Hematopoietic multipotent progenitor cell treated with erythropoietin and hydrocortisone succinate and interleukin-3 and kit ligand, for 17 days (in vitro differentiated cells): Measurements from ENCODE around the gene IRGQ.
A peak's percentile ranks its signal among the peaks of the same experiment; 100 is the strongest.
"Not testable (repeated sequence)": the region's sequence is repeated elsewhere in the genome, so short reads cannot be mapped to it uniquely, and the experiment has no call there.

Experiments
- DNase-seq: peaks from one replicate; pipeline ENCODE4 v3.0.0-alpha.2; 2015; ENCODE audit warnings: low spot score

Gene IRGQ

DNA sequence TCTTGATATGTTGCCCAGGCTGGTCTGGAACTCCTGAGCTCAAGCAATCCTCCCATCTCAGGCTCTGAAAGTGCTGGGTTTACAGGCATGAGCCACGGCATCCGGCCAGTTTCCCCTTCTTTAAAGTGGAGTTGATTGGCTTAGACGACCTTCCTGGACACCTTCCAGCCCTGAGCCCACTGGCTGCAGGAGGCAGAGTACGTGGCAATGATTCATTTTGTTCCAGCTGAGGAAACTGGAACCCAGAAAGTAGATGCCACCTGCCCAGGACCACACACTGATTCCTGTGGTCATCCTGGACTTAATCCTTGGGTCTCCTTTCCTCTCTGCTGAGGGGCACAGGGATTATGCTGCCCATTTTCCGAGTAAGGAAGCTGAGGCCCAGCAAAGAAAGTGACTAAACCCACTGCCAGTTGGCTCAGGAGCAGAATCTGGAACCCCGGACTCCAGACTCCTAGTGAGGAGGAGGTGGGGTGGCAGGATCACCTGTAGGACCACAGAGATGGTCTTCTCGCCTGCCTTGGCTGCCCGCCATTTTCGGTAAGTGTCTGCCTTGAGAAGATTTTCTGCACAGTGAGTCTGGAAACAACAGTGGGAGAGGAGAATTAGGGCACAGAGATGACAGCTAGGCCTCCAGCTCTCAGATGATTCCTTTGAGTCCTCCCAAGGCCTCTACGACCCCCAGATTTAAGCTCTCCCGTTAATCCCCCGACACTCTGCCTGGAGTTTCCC, 21.3 kb downstream of the IRGQ start:
- DNase-seq = no peak

- no peak for DNase-seq
Measured at GRCh38 chr19:43572171-43572588, 23.8 kb downstream of the IRGQ start.

GRCh38 chr19:43570174-43570791, 25.7 kb downstream of the IRGQ start:
- no peak for DNase-seq

GRCh38 chr19:43569657-43570056, 26.3 kb downstream of the IRGQ start:
- no peak for DNase-seq

- DNase-seq = no peak
Measured at GRCh38 chr19:43564800-43565199, 31.1 kb downstream of the IRGQ start.

GRCh38 chr19:43563816-43564457, 32.0 kb downstream of the IRGQ start:
- DNase-seq = no peak

GRCh38 chr19:43562698-43563241, 33.2 kb downstream of the IRGQ start:
- DNase-seq = peak; percentile 38

DNA sequence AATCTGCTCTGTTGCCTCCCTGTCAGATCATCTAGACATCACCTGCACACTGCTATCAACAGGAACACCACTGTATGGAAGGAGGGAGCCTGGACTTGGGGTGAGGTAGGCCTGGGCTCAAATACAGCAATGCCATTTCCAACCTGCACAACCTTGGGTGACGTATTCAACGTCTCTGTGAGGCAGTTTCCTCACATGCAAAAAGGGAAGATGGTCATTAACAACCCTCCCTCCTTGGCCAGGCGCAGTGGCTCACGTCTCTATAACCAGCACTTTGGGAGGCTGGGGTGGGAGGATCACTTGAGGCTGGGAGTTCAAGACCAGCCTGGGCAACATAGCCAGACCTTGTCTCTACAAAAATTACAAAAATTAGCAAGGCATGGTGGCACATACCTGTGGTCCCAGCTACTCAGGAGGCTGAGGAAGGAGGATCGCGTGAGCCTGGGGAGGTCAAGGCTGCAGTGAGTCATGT, 33.7 kb downstream of the IRGQ start:
- DNase-seq = no peak

DNA sequence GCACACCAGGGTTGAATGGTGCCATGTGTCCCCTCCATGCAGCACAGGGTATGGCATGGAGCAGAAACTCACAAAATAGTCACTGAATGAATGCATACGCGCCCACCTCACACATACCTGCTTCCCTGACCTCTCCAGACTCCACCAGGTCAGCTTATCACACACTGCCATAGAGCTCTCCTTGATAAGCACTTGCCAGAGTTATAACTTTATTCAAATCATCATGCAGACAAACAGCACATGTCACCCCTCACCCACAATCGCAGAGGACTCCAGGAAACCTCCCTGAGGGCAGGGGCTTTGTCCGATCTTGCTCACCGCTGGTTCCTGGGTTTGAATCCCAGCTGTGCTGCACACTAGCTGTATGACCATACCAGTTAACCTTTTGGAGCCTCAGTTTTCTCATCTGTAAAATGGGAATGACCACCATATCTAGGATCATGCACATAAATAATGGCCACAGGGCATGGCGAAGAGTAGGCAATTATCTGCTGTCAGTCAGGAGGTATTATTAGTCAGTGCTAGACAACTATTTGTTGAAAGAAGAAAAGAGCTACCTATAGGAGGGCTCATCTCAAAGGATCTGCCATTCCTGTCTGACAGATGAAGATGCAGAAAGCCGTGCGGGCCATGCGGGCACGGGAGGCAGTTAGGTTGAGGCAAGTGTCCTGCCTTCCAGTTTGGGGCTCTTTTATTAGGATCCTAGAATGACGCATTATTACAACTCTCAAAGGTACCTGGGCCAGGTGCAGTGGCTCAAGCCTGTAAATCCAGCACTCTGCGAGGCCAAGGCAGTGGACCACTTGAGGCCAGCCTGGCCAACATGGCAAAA, 34.6 kb downstream of the IRGQ start:
- DNase-seq = no peak

DNA sequence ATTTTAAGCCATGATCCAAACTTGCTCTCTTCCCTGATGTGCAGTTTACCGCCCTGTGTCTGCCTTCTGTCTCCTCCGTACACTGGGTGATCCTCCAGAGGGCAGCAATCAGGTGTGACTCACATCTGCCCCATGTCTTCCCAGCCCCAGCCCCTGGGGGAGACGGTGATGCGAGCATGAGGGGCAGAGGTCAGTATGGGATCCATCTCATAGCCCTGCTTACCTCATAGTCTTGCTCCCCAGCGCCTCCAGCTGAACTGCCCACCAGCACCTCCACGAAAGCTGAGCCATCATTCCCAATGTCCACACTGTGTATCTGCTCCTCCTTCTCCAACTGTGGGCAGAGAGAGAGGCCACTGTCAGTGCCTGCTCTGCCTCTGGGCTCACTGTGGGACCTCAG, 35.2 kb downstream of the IRGQ start:
- no peak for DNase-seq

DNA sequence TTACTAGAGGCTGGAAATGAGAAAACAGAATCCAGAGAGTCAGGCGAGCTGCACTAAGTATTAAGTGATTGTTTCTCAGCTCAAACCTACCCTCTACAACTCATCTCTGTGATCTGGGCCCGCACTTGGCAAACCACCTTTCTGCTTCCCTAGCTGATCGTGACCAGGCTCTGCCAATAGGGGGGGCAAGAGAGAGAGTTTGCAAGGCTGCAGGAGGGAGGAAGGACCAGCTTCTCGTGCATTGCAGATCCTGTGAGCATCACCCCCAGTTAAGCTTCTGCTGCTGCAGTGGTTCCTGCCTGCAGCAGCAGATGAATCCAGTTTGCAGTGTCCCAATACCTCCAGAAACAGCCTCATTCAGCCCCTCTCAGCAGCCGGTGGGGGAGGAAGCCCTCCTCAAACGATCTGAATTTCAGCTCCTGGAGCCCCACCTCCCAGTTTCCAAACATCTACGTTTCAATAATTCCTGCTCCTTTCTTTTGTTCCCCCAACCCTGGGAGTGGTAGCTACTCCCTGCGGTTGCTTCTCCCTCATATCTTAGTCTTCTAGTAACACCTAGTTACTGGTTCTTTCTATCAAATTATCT, 40.7 kb downstream of the IRGQ start:
- peak; percentile 79 for DNase-seq

DNA sequence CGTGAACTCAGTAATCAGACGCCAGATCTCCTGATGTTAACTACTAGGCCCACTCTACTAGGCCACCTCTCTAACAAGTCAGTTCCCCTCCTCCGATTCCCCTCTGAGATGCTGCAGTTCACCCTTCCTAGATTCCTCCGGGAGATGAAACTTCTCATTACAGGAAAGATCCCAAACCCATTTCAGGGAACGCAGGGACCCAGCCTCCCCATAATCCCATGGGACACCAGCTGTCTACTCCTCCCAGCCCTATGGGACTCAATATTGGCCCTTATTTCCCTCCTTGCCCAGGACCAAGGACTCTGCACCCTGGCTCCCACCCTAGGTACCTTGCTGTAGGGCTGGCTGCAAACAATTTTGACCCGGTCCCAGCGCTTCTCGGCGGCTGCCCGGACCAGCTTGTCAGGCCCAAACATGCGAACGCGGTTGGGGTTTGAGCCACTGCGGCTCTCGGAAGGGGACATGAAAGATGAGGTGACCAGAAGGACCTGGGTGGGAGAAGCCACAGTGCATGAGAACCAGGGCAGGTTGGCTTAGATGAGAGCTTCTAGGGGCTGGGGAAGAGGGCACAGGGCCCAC, 41.5 kb downstream of the IRGQ start:
- DNase-seq = no peak

GRCh38 chr19:43553656-43554055, 42.3 kb downstream of the IRGQ start:
- DNase-seq = no peak

DNA sequence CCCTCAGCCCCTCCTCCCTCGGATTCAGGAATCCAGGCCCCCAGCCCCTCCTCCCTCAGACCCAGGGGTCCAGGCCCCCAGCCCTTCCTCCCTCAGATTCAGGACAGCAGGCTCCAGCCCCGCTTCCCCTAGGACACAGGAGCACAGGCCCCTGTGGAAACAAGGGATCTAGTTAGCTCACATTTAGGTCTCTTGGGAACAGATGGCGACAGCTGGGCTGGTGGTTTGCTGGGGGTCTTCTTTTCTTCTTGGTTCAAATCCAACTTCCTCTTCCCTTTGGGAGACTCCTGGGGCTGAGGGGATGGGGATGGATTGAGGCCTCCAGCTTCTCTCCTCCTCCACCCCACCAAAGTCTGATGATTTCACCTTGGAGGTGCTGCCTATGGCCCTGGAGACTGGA, 43.3 kb downstream of the IRGQ start:
- no peak for DNase-seq

- no peak for DNase-seq
Measured at GRCh38 chr19:43552198-43552450, 43.8 kb downstream of the IRGQ start.

DNA sequence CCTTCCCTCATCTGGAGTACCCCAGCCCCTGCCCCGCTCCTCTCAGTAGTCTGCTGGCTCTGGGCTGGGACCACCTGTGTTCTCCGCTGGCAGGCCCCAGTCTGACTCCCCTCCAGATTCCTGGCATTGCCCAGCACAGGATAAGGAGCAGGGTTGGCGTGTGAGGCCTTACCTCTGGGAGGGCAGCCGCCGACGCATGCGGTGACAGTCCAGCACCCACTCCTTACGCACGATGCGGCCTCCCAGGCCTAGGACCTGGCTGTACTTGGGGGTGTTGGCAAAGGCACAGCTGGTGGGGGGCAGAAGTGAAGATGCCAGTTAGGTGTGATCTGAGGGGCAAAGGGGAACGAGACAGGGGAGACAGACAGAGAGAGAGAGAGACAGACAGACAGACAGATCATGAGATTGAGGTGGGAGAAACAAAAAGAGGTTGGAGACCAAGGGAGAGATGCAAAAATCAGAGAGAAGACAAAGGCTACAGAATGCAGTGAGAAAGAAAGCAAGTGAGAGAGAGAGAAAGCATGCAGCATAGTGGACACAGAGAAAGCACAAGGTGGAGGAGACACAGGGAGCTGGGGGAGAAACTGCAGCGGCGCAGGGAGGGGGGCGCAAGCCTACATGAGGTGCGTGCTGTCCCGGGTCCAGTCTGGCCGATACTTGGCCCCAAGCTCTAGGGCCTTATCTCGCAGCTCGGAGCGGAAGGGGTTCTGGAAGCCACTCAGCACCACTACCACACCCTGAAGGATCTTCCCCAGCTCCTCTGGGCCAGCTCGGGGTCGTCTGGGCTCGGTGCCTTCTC, 44.3 kb downstream of the IRGQ start:
- DNase-seq = no peak

DNA sequence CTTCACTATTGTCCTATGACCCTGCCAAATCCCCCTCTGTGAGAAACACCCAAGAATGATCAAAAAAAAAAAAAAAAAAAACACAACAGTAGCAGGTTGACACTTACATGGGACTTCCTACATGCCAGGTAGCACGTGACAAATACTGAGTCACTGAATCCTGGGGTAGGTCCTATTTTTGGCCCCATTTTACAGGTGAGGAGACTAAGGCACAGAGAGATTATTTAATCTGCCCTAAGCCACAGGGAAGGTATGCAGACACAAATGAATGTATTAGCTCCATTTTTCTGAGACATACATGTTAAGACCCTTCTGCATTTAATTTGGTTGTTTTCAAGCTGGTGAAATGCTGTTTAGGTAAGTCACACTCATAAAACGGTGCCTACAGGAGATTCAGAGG, 47.2 kb downstream of the IRGQ start:
- no peak for DNase-seq

GRCh38 chr19:43547926-43548325, 48.0 kb downstream of the IRGQ start:
- DNase-seq = not testable (repeated sequence)

DNA sequence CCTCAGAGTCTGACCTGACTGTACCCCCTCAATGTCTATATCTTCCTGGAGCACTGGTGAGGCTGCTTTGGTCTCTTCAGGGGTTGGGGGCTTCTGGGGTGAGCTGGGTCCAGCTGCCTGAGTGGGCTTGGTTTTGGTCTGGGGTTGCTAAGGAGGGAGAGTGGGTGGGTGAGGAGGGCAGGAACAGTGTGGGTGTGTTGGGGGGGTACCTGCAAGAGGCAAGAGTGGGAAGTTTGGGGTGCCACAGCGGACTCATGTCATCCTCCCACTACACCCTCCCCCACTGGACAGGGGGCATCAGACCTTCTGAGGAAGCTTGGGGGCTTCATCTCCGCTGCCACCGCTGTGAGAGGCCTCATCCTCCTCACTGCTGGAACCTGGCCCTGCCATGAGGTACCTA, 49.4 kb downstream of the IRGQ start:
- no peak for DNase-seq

- DNase-seq = no peak
Measured at GRCh38 chr19:43545981-43546380, 50.0 kb downstream of the IRGQ start.

DNA sequence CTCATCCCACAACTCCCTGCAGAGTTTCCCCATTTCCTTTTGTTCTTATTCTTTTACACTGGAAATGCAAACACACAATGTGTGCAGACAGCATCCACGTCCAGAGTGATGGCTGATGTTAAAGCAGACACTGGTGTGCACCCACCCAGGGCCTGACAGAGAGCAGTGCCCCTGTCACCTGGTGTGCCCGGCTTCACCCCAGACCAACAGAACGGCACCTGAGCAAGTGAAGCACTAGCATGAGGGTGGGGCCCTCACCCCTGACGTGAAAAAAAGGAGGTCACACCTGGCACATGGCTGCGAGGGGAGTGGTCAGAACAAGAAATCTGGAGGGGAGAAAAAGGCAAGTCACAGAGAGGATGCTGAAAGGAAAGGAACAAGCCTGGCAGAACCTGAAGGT, 50.7 kb downstream of the IRGQ start:
- DNase-seq = no peak
